Adrenal gland (tissue), 12 donors: ENCODE results near the gene DUSP2. TPM values are rescaled to one million over a fixed set of nuclear protein-coding genes. Genes with fewer than 3 reads are reported as not detected.

Experiments used
- DNase-seq, 7 donors: peaks; one replicate each; pipeline ENCODE4 v3.0.0-alpha.2; 2019 to 2020
- H3K27ac ChIP-seq, 5 donors: fragments of 200-600 bp; sonication (generic) in 4 of 5; 1 replicate in 3 of 5; 2 replicates in 2 of 5; pipeline versions ENCODE4 v1.5.1 to v1.8.0; 2016 to 2020; ENCODE audit warnings: mild to moderate bottlenecking in 1 of 5
- H3K27me3 ChIP-seq: fragments of 200-600 bp; 2 replicates; pipeline ENCODE4 v1.8.0; 2021
- H3K36me3 ChIP-seq, 2 donors: fragments of 200-600 bp; replicated peaks in 1 of 2; 1 replicate in 1 of 2; 2 replicates in 1 of 2; pipeline versions ENCODE4 v1.5.1 to v1.8.0; 2018 to 2022
- H3K4me1 ChIP-seq, 2 donors: fragments of 200-600 bp; replicated peaks in 1 of 2; 1 replicate in 1 of 2; 2 replicates in 1 of 2; pipeline versions ENCODE4 v1.5.1 to v1.8.0; 2018 to 2021
- H3K4me3 ChIP-seq, 4 donors: fragments of 200-600 bp; sonication (generic) in 3 of 4; one replicate each; pipeline ENCODE4 v1.5.1; 2016 to 2018
- H3K9me3 ChIP-seq, 3 donors: fragments of 200-600 bp; sonication (generic) in 1 of 3; replicated peaks in 1 of 3; 1 replicate in 2 of 3; 2 replicates in 1 of 3; pipeline versions ENCODE4 v1.5.1 to v1.8.0; 2016 to 2021
- CTCF ChIP-seq, 6 experiments: fragments of 450-650 bp in 4 of 6; fragments of 200-600 bp in 2 of 6; sonication (generic) in 1 of 6; IDR thresholded peaks; 1 replicate in 5 of 6; 2 replicates in 1 of 6; pipeline versions ENCODE4 v1.5.1 to v1.8.0; 2016 to 2021; ENCODE audit warnings: antibody characterized with exemption in 6 of 6, mild to moderate bottlenecking in 2 of 6, moderate library complexity in 1 of 6
- POLR2A ChIP-seq, 2 donors: fragments of 450-650 bp; IDR thresholded peaks; one replicate each; pipeline ENCODE4 v1.6.1; 2017; ENCODE audit warnings: antibody characterized with exemption in 2 of 2, mild to moderate bottlenecking in 2 of 2, moderate library complexity in 1 of 2
- WGBS, 4 donors: extraction: QIAGEN DNeasy Blood & Tissue Kit in 2 of 4; methylation state at CpG; one replicate each; pipeline versions ENCODE4 v1.1.5 to v1.1.7; 2013 to 2017; 5-methylcytosine and 5-hydroxymethylcytosine counted together
- intact Hi-C, 2 donors: fragments of 100-400 bp; cut with DNase I; formaldehyde crosslinking; loops; one replicate each; pipeline versions ENCODE4 v1.14.1 to v1.15.0; 2022 to 2023
- polyA plus RNA-seq, 3 donors: library from polyadenylated mRNA; stranded (reverse); fragments of 200-250 nt in 2 of 3; fragments of 350-450 nt in 1 of 3; fragmentation: Illumina TruSeq in 1 of 3; extraction: RNeasy Lipid Tissue Mini Kit (QIAGEN cat#74804) in 1 of 3; gene quantifications; one replicate each; pipeline ENCODE4 v1.2.3, GENCODE V29; 2013 to 2014
- total RNA-seq, 9 donors: library from RNA; depleted of rRNA in 4 of 9; stranded (reverse); fragments of >200 nt in 4 of 9; fragments of 120-200 nt in 1 of 9; fragmentation: NEBNext Ultra II Directional in 1 of 9; extraction: Animal tissue kit (Norgen Biotek cat#: 25700) in 1 of 9; gene quantifications; one replicate each; pipeline versions ENCODE4 v1.1.0 to v1.2.4, GENCODE V29; 2013 to 2023
- donor health status: healthy with polysubstance abuse.
- donor health status: Bipolar disorder and iron deficiency.
- donor health status: DM: yes; HTN: yes; CAD: no.
- donor health status: DM: no; HTN: no; CAD: no.
- donor health status: DM: no; HTN: no; CAD: no.
- donor health status: DM: yes; HTN: yes; CAD: no.

The DUSP2 gene
- total and polyA plus RNA-seq, 12 donors, result 0.48 to 4.7 (median 1.9) TPM

- H3K27ac ChIP-seq, result peak overlapping the region in 1 of 5 donors; percentile 58
- H3K9me3 ChIP-seq, result peaks cover 0 to 2% (median 0%) of the 10 kb centered on the region in 3 donors
- no peaks in the 10 kb centered on the region for H3K36me3 ChIP-seq
- H3K4me1 ChIP-seq, result peaks cover 0 to 13% of the 10 kb centered on the region in 2 donors
- DNase-seq, result peak in 4 of 7 donors; percentile 2 to 29 (median 9)
- intact Hi-C loops, result no loop called here
- 81 to 96% (median 84%) methylated on average over 3 of the region's 3 CpGs for WGBS, 4 donors
- H3K27me3 ChIP-seq, result no peaks in the 10 kb centered on the region
- TF ChIP-seq CTCF (IDR thresholded peaks at IDR 0.05), result no peak
- no peak for TF ChIP-seq POLR2A (IDR thresholded peaks at IDR 0.05)
- H3K4me3 ChIP-seq, result no peak overlapping the region
Measured at GRCh38 chr2:96100893-96101304, 44.3 kb downstream of the DUSP2 start.

- H3K27me3 ChIP-seq, result no peaks in the 10 kb centered on the region
- no peak overlapping the region for H3K4me3 ChIP-seq
- no peaks in the 10 kb centered on the region for H3K36me3 ChIP-seq
- intact Hi-C loops, result no loop called here
- H3K27ac ChIP-seq, result peak overlapping the region in 1 of 5 donors; percentile 87
- no peak for TF ChIP-seq CTCF (IDR thresholded peaks at IDR 0.05)
- TF ChIP-seq POLR2A (IDR thresholded peaks at IDR 0.05), result no peak
- peak; percentile 9 to 71 (median 17) for DNase-seq
- H3K4me1 ChIP-seq, result peaks cover 0 to 13% of the 10 kb centered on the region in 2 donors
- 74 to 77% (median 75%) methylated on average over 9 to 12 of the region's 12 CpGs for WGBS, 4 donors
- H3K9me3 ChIP-seq, result peaks cover 0 to 1% (median 0%) of the 10 kb centered on the region in 3 donors
Measured at GRCh38 chr2:96099861-96100798, 45.1 kb downstream of the DUSP2 start.

GRCh38 chr2:96098900-96099590 is 46.2 kb downstream of the DUSP2 start:
- Histone ChIP-seq H3K36me3 (no peaks in the 10 kb centered on the region), H3K27ac (peak overlapping the region in 3 of 5 donors; percentile 57 to 87 (median 69)), H3K27me3 (no peaks in the 10 kb centered on the region), H3K4me1 (peaks cover 0 to 13% of the 10 kb centered on the region in 2 donors), H3K4me3 (no peak overlapping the region), H3K9me3 (no peaks in the 10 kb centered on the region)
- WGBS, 4 donors, result 35 to 50% (median 44%) methylated on average over 2 to 11 of the region's 11 CpGs
- TF ChIP-seq CTCF (IDR thresholded peaks at IDR 0.05) (no peak), POLR2A (IDR thresholded peaks at IDR 0.05) (no peak)
- DNase-seq, result peak; percentile 37 to 80 (median 48)
- intact Hi-C loops, result no loop called here
